GM12872 (cell line): Measurements from ENCODE around the gene TOB1.

ENCODE experiments used
- CTCF ChIP-seq: IDR thresholded peaks from 3 replicates; pipeline ENCODE4 v1.5.1; 2011; ENCODE audit warnings: low read depth, mild to moderate bottlenecking, low read length, moderate library complexity; ENCODE audit not compliant: insufficient read depth

TOB1 gene

GRCh38 chr17:50835301-50836234, 30.6 kb downstream of the TOB1 start, which contains the start of gene WFIKKN2:
WFIKKN2 (plus strand) TSS chr17:50835586; CDS start chr17:50835938, 352 bp downstream.
- TF ChIP-seq CTCF: no peak

GRCh38 chr17:50834429-50835300, 31.5 kb downstream of the TOB1 start:
- no peak for TF ChIP-seq CTCF

GRCh38 chr17:50833510-50834428, 32.4 kb downstream of the TOB1 start:
- no peak for TF ChIP-seq CTCF

GRCh38 chr17:50832864-50833381, 33.2 kb downstream of the TOB1 start:
- TF ChIP-seq CTCF: no peak

- TF ChIP-seq CTCF: no peak
Observed at GRCh38 chr17:50832267-50832863, 33.8 kb downstream of the TOB1 start.

GRCh38 chr17:50831471-50831928, 34.7 kb downstream of the TOB1 start:
- no peak for TF ChIP-seq CTCF
